Measurements from ENCODE around the gene OSR1.

The OSR1 gene

GRCh38 chr2:19359021-19359357, 566 bp upstream of the OSR1 start:
- no peak for DNase-seq (ENCODE audit: low read depth in 2 of 2, low spot score in 1 of 2)

DNA sequence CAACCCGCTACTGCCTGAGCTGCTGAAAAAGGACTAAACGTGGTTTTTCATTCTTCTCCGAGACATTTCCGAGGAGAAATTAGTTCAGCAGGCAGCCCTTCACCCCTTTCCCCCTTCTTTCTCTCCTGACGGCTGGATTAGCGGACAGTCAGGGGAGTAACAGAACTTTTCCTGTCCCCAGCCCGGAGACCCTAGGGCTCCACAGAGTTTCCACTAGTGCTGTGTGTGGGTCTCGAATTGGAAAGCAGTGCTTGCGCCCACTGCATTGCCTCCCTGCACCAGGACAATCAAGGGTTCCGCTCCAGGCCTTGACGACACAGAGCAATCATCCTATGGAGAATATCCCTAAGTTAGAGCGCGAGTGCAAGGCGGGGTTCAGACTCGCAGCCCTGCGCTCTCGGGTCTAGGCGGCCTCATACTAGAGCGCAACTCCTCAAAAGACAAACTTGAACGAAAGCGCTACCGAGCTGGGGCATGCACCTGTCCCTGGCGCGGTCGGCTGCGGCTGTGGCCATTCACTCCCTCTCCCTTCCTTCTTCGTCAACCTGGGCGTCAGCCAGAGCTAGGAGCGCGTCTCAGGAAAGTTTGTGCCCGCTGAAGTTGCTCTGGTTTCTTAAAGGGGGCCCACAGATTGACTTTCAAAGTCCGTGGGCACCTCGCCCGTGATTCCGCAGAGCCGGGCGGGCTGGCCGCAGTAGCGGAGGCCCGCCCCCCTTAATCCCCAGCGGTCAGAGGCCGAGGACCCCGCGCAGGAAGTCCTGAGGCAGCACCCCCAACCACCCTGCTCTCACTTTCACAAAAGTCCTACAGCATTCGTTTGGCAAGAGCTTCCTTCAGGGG, 801 bp downstream of the OSR1 start:
- DNase-seq (ENCODE audit: low read depth in 2 of 2, low spot score in 1 of 2), result no peak

- no peak for DNase-seq (ENCODE audit: low read depth in 2 of 2, low spot score in 1 of 2)
These were observed 1.6 kb downstream of the OSR1 start for GRCh38 chr2:19356545-19357401.

- no peak for DNase-seq (ENCODE audit: low read depth in 2 of 2, low spot score in 1 of 2)
These were observed 2.4 kb downstream of the OSR1 start for GRCh38 chr2:19355931-19356544.

- DNase-seq (ENCODE audit: low read depth in 2 of 2, low spot score in 1 of 2), result no peak
These were observed 3.0 kb downstream of the OSR1 start for GRCh38 chr2:19355416-19355821.

GRCh38 chr2:19355014-19355405, 3.4 kb downstream of the OSR1 start:
- no peak for DNase-seq (ENCODE audit: low read depth in 2 of 2, low spot score in 1 of 2)

DNA sequence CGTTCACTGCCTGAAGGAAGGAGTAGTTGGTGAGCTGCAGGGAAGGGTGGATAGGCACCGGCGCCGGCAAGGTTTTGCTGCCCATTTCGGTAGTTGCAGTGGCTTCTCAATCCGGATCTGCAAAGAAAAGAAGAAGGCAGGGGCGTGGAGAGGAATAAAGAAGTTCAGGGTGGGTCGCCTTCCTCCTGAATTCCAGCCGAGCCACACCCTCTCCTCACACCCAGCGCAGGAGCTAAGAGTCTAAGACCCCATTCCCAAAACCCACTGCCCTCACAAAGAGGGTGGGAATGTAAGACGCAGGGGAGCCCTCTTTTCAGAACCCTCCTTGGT, 4.7 kb downstream of the OSR1 start:
- no peak for DNase-seq (ENCODE audit: low read depth in 2 of 2, low spot score in 1 of 2)

GRCh38 chr2:19352946-19353720, 5.3 kb downstream of the OSR1 start:
- DNase-seq (ENCODE audit: low read depth in 2 of 2, low spot score in 1 of 2), result no peak

DNA sequence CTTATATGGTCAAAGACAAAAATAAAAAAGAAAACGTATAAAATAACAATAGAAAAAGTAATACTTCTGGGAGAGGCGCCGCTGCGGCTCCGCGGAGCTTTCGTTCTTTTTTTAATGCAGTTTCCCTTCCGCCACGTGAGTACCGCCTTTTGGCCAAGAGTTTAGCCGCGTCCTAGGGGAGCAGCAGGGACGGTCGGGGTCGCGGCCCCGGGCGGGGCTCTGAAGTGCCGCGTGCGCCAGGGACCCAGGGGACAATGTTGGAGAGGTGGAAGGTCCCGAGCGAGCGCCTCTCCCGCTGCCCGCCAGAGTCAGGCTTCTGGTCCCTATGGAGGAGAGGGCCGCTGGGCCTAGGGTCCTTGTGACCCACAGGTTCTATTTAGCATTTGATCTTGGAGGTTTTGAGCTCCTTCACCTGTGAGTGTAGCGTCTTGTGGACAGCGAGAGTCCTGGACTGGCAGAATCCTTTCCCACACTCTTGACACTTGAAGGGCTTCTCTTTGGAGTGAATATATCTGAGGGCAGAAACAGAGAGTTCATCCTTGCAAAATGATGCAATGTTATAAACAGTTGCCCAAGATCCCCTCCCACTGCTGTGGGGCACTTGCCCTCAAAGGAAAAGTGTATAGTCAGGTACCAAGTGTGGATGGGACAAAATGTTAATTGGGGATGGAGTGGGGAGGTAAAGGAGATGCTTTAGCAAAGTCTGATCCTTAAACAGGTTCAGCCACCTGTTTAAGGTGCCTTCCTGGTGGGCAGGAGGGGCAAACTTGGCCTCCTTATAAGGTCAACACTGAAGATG, 6.3 kb downstream of the OSR1 start:
- DNase-seq (ENCODE audit: low read depth in 2 of 2, low spot score in 1 of 2), result no peak

DNA sequence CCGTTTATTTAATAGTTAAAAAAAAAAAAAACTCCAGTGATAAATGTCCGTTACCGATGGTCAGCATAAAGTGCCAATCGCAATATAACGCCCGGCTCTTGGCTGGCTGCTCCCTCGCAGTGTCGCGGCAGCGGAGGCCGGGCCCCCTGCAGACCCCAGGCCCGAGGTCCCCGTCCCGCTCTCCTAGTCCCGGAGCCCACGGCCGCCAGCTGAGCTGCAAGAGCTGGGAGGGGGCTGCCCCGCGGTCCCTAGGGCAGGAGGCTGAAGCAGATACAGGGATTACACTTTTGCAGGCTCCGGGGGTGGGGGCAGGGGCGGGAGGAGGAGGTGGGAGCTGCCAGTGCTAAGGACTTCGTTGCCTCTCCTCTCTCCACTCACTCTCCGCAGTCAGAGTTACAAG, 6.9 kb downstream of the OSR1 start:
- no peak for DNase-seq (ENCODE audit: low read depth in 2 of 2, low spot score in 1 of 2)

DNA sequence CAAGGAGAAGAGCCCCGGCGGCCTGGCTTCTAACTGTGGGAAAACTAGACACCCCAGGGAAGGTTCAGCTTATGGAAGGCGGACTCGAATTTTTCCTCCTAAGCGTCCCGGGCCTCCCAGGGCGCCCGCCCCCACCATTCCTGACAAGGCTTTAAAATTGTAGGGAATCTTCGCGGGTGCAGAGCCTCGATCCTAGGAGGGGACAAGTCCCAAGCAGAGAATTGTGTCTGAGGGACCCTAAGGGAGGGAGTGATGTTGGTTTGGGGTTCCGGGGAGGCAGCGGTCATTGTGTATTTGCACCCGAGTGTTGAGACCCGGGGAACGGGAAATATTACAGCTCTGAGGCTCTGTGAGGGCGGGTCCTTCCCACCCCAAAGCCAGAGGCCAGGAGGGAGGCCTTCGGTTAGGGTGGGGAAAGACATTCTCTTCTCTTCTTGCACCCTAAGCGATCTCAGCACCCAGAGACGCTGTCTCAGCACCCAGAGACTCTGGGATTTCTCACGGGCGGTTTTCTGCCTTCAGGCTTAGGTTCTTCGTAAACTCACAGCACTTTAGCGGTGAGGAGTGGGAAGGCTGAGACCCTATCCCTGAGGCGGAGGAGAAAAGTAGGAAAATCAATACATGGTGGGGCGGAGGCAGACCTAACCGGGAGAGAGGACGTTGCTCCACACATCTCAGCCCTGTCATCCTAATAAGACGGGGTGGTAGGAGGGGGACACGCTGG, 7.6 kb downstream of the OSR1 start:
- no peak for DNase-seq (ENCODE audit: low read depth in 2 of 2, low spot score in 1 of 2)

DNA sequence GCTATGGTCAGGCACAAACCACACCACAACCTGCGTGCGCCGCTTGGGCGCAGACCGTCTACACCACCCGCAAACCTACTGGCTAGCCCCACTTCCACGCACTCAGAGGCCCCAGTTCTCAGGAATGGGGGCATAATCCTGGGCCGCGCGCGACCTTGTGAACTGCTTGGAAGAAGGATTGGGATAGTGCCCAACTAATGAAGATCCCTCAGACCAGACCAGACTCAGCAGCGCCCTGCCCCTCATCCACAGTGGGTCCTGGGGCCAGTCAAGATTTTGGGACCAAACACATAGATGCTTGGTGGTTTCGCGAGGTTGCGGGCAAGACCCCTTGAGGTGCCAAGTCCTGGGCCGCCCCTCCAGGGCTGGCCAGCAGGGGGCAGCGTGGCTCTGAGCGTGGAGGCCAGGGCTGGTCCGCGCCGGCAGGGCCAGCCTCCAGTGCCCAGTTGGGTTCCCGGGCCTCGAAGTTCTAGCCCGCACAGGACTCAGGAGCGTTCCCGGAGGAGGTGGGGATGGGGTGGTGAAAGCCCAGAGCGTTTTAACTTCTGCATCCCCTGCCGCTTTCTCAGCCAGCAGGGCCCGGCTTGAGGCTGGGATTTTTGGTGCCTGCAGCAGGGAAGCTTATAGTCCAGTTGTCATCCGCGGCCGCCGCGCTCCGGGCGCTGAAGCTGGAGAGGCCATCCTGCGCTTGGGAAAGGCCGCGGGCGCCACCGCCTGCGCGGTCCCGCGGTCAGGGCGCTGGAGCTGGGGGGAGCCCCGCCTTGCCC, 8.3 kb downstream of the OSR1 start:
- DNase-seq (ENCODE audit: low read depth in 2 of 2, low spot score in 1 of 2), result no peak

DNA sequence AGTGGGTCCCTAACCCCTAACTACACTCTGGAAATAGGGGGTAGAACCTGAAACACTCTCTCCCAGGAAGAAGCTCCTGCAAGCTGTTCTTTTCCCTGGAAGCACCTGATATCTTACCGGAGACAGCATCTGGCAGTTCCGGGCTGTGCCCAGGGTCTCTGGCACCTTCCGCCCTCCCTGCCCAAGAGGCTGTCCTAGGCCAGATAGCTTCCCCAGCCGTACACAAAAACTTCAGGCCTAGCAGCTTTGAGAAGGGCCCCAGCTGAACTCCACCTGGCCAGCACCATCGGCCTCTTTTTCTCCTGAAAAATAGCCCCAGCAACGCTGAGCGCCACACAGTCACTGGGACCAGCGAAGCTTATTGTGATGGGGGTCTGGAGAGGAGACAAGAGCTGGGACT, 9.7 kb downstream of the OSR1 start:
- DNase-seq (ENCODE audit: low read depth in 2 of 2, low spot score in 1 of 2), result no peak

- peak; percentile 84 to 85 for DNase-seq (ENCODE audit: low read depth in 2 of 2, low spot score in 1 of 2)
These were observed 10.5 kb downstream of the OSR1 start for GRCh38 chr2:19347619-19348562.

DNA sequence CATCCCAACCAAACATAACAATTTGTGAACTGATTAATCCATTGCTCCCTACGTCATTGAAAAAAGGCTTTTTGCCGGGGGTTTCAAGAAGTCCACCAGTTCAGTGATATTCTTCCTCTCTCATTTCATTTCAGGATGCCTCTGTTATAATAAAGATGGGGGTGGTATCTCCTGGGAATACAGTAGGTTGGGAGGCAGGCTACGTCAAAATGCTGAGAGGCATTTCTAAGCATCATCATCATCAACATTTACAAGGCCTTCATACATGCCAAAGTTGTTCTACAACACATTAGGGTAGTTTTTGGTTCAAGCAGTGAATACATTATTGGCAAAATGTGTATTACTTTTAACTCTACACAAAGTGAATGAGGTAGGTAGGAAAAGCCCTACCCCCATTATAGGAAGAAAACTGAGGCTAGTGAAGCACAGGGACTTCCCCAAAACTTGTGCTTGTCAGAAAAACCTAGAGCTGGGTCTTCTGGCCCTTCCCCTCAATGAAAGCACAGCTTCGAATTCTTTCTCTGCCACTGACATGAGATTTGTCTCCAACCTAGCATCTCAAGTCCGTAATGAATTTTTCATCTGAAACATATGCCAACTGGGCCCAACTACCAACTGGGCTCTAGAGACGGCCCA, 11.3 kb downstream of the OSR1 start:
- DNase-seq (ENCODE audit: low read depth in 2 of 2, low spot score in 1 of 2), result no peak

GRCh38 chr2:19337742-19338141, 20.7 kb downstream of the OSR1 start:
- DNase-seq (ENCODE audit: low read depth in 2 of 2, low spot score in 1 of 2), result no peak

DNA sequence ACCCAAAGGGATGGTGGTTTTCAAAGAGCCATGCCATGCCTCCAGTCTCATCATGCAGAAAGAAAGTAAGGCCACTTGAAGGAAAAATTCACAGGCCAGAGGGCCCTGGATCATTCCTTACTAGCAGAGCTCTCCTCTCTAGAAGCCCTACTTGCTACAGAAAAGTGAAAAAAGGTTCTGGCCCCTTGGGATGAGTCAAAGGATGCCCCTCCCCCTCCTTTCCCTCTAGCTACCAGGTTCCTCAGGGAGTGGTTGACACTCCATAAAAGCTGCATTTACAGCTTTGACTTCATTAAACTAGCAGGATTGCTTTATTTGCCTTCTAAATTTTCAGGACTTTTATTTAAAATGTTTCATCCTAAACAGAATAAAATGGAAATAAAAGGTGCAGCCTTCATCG, 21.2 kb downstream of the OSR1 start:
- DNase-seq (ENCODE audit: low read depth in 2 of 2, low spot score in 1 of 2), result no peak

DNA sequence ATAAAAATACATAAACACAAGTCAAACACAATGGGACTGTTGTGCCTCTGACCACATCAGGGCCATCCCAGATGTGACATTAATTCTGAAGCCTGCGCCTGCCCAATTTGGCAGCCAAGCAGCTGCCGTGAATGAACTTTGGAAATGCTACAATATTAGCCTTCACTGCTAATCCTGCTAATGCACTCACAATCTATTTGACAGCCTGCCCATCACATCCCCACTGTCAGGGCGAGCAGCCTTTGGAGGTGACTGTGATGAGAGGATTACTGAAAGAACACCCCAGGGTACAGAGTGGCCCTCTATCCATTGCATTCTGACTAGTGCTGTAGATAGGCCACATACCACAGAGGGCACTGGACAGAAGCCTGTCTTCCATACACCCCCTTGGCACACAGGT, 21.6 kb downstream of the OSR1 start:
- DNase-seq (ENCODE audit: low read depth in 2 of 2, low spot score in 1 of 2), result no peak

Data from stimulated activated CD8-positive, alpha-beta memory T cell treated with anti-CD3 and anti-CD28 coated beads, Interleukin-4, amount 100 ng/mL, for 4 hours (primary cell).